ENCODE results near the gene NFILZ. TPM values are rescaled to one million over a fixed set of nuclear protein-coding genes. Genes with fewer than 3 reads are reported as not detected.

Gene NFILZ
- total RNA-seq = not detected

GRCh38 chr19:8629996-8630683 is at the start of gene NFILZ:
NFILZ (plus strand) TSS chr19:8630633; CDS start chr19:8676766, 46,133 bp downstream.

GRCh38 chr19:8610041-8610935 is 20.1 kb upstream of the NFILZ start, which contains the start of gene ADAMTS10:
ADAMTS10 (minus strand) TSS chr19:8610715; CDS start chr19:8605710, 5,005 bp downstream.

Other genes with a start within 250 kb of the NFILZ start
- gene RAB11B, start 240.3 kb upstream of the NFILZ start, total RNA-seq = 224 TPM
- 34.8 TPM for gene MARCHF2, start 217.3 kb upstream of the NFILZ start, total RNA-seq
- gene HNRNPM, start 185.7 kb upstream of the NFILZ start, total RNA-seq = 160 TPM
- 6.7 TPM for gene PRAM1, start 128.0 kb upstream of the NFILZ start, total RNA-seq
- 20.1 TPM for gene ZNF414, start 116.5 kb upstream of the NFILZ start, total RNA-seq
- gene MYO1F, start 53.2 kb upstream of the NFILZ start, total RNA-seq = 20.0 TPM
- gene ADAMTS10, start 19.9 kb upstream of the NFILZ start, total RNA-seq = 78.6 TPM
- not detected for gene ACTL9, start 68.2 kb downstream of the NFILZ start, total RNA-seq
- gene OR2Z1, start 91.0 kb downstream of the NFILZ start, total RNA-seq = not detected
- gene ZNF558, start 201.7 kb downstream of the NFILZ start, total RNA-seq = 35.1 TPM
- gene MBD3L1, start 201.7 kb downstream of the NFILZ start, total RNA-seq = not detected